ENCODE results near the gene TMEM72.

TMEM72 gene

DNA sequence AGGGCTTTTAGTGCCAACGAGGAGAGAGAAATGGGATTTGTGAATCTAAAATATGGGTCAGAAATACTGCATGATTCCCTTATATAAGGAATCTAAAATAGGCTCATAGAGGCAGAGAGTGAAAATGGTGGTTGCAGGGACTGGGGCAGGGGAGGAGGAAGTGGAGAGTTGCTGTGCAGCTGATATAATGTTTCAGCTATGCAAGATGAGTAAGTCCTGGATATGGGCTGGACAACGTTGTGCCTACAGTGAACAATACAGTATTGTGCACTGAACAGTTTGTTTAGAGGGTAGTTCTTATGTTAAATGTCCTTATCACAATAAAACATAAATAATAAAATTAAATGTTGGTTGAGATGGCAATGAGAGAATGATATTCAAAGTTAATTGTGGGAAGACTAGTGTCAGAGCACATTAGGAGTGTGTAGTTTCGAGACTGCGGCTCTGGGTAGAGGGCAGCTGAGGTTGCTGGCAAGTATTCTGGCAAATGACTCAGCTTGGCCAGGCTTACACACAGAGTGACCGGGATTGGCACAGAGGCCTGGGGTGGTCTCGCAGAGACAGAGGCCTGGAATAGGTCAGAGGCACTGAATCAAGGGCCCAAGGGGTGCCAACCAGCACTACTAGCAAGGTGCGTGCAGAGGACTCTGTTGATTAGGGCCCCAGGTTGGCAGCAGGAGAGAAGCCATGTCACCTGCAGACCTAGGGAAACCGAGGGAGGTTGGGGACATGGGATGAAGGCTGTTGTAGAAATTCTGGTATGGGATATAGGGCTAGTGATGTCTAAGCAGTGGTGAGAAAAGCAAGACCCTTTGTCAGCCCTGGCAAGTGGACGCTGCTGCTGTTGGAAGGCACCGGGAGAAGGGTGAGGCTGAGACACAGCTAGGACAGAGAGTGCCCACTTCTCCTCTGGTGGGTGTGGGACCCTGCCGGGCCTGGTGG, 70.3 kb downstream of the TMEM72 start:
- DNase-seq: peak; percentile 34

DNA sequence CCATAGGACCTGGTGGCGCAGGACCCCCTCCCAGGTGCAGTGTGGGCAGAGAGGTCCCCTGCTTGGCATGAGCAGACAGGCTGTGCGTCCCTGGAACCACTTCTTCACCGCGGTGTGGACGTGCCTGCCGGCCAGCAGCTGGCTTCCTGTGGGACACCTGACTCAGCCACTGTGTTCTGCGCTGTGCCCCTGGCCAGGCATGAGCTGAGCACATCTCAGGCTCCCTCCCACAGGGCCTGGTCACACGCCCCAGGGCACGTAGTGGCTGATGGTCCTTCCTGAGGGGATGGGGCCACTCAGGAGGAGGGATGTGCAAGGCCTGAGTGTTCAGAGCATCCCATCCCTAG, 71.0 kb downstream of the TMEM72 start:
- DNase-seq: no peak

DNA sequence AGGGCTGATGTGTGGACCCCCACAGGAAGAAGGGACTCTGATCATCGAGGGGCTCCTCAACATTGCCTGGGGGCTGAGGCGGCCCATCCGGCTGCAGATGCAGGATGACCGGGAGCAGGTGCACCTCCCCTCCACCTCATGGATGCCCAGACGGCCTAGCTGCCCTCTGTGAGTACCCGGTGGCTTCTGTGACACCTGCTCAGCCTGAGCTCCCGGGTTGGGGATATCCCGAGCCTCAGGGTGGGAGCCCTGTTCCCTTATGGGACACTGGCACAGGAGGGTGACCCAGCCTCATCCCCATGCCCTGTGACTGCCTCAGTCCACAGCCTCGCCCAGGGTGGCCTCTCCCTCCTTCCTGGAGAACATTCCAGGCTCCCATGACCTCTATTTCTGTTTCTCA, 71.4 kb downstream of the TMEM72 start:
- no peak for DNase-seq

DNA sequence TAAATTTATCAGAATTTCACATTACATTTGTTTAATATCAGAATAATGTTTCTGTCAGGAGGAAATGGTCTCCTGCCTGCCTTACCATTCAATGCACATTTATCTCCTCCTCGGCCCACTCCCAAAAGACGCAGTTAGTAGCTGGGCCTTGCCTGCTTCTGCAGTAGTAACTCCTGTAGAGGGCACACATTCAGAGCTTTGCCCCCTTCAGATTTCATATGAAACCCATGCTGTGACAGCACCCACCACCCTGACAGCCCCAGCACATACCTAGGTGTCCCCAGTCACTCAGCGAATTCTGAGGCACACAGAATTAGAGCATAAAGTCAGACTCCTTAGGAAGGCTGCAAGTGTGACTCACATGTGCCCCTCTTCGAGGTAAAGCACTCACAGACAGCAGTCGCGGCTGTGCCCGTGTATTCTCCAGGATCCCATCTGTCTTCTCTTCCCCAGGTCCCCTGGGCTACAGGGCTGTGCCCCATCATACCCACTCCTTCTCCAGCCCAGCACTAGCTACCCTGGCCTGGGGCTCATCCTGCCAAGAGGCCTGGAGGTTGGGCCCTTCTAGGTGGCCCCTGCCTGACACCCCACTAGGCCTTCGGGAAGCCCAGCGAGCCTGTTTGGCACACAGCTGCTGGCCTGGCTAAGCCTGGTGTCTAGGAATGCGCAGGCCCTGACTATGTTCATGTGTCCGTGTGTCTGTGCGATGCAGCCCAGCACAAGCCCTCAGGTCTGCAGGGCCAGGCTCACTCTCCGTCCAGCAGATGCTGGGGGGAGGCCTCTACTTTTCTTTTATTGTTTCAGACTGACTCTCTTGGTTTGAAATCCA, 72.1 kb downstream of the TMEM72 start:
- DNase-seq: no peak

DNA sequence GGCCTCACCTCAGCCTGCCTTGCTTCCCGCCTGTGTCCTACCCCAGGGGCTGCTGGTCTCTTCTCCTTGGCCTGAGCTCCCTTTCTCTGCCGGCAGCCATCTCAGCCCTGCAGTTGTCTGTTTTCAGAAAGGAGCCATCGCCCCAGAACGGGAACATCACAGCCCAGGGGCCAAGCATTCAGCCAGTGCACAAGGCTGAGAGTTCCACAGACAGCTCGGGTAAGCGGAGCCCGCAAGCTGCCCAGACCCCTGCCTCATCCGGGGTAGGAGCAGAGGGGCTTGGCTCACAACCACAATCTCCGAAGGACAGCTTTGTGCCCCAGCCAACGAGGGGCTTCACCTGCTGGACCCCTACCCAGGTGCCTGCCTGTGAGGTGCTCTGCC, 72.8 kb downstream of the TMEM72 start:
- no peak for DNase-seq

DNA sequence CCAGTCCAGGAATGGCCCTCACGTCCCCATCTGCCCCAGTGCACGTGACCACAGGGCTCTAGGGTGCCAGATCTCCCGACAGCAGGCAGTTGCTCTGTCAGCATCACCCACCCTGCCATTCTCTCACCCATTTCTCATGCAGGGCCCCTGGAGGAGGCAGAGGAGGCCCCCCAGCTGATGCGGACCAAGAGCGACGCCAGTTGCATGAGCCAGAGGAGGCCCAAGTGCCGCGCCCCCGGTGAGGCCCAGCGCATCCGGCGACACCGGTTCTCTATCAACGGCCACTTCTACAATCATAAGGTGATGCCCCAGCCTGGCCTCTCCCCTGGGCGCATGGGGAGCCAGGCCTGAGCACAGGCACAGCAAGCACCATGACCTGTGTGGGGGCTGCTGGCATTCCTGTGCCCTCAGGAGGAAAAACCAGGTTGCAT, 73.5 kb downstream of the TMEM72 start:
- DNase-seq: no peak

DNA sequence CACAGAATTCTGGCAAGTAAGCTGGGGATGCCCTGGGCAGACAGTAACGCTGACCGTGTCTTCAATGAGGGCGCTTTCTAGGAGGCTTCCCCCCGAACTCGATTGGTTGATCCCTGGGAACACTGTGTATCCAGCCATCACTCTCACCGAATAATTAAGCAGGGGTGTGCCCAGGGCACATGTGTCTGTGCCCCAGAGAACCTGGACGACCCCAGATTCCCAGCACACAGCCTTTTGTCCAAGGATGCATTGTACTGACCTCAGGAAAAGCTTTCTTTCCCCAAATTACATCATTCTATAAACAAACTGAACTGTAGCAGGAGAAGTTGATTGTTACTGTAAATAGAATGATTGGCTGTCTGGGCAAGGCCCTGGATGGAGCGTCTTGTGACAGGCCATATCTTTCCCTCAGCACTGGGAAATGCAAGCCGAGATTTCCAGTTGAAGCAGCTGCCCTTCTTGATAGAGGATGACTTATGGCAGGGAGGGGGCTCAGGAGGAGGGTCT, 74.1 kb downstream of the TMEM72 start:
- DNase-seq: no peak

DNA sequence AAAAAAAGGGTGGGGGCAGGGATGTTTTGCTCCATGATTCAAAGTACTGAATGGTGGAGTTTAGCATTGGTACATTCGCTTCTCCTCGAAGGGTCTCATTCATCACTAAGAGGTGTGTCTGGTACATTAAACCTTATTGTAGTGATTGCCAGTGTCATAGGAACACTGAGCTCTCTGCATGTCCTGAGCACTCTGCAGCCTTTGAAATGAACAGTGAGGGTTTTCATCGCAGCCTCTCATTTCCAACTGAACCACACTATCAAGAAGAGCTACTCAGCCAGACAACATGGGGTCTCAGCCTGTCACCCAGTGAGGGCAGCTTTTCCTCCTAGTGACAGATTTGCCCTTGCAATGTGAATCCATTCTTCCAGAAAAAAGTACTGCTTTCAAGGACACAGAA, 75.0 kb downstream of the TMEM72 start:
- DNase-seq: no peak

All from hematopoietic multipotent progenitor cell treated with erythropoietin and hydrocortisone succinate and interleukin-3 and kit ligand, for 6 days (in vitro differentiated cells).